OCI-LY7 (cell line): ENCODE results near the gene DDX43. TPM values are rescaled to one million over a fixed set of nuclear protein-coding genes. Genes with fewer than 3 reads are reported as not detected.

Source experiments
- Bru-seq: library from RNA; stranded (reverse); fragments of 400-500 nt; gene quantifications from one replicate; lab custom pipeline; 2021; lab: Mats Ljungman, UMichigan
- BruChase-seq, 2 experiments: library from RNA; stranded (reverse); fragments of 400-500 nt; gene quantifications; one replicate each; lab custom pipeline; 2021; lab: Mats Ljungman, UMichigan
- BruUV-seq: library from RNA; stranded (reverse); fragments of 400-500 nt; replicated peaks from 2 replicates; lab custom pipeline; 2021; lab: Mats Ljungman, UMichigan
- CTCF ChIA-PET: fragments of 300-600 bp; sonication (Branson Sonifier 250); formaldehyde crosslinking; loops from one replicate; lab custom pipeline; 2022; ENCODE audit warnings: antibody characterized with exemption; ENCODE audit not compliant: unreplicated experiment; lab: Charles Lee
- POLR2A ChIA-PET: fragments of 300-600 bp; sonication (Branson Sonifier 250); formaldehyde crosslinking; loops from one replicate; lab custom pipeline; 2022; ENCODE audit warnings: antibody characterized with exemption; lab: Charles Lee
- DNase-seq: peaks from one replicate; pipeline ENCODE4 v3.0.0-alpha.2; 2015; ENCODE audit warnings: low spot score
- H2AFZ ChIP-seq: fragments of 200-600 bp; sonication (generic), shearing (Covaris generic); 2 replicates; pipeline ENCODE4 v1.6.1; 2014; ENCODE audit warnings: mild to moderate bottlenecking, antibody characterized with exemption, low read length, moderate library complexity
- H3K27ac ChIP-seq: fragments of 200-600 bp; sonication (generic); 2 replicates; pipeline ENCODE4 v1.5.1; 2014; ENCODE audit warnings: mixed run types, low read depth, mild to moderate bottlenecking, moderate library complexity, low read length, inconsistent platforms; ENCODE audit not compliant: poor library complexity, severe bottlenecking
- H3K36me3 ChIP-seq: fragments of 200-600 bp; sonication (generic); 2 replicates; pipeline ENCODE4 v1.6.1; 2014; ENCODE audit warnings: mild to moderate bottlenecking, antibody characterized with exemption, low read length, moderate library complexity, mixed read lengths; ENCODE audit not compliant: insufficient read depth
- H3K4me1 ChIP-seq: fragments of 200-600 bp; sonication (generic); 2 replicates; pipeline ENCODE4 v1.5.1; 2014; ENCODE audit warnings: mild to moderate bottlenecking, low read length; ENCODE audit not compliant: insufficient read depth, poor library complexity, severe bottlenecking
- H3K4me2 ChIP-seq: fragments of 200-600 bp; sonication (generic); 2 replicates; pipeline ENCODE4 v1.6.1; 2014; ENCODE audit warnings: mild to moderate bottlenecking, low read length
- H3K4me3 ChIP-seq: fragments of 200-600 bp; sonication (generic); 2 replicates; pipeline ENCODE4 v1.5.1; 2014; ENCODE audit warnings: mild to moderate bottlenecking, low read depth, low read length; ENCODE audit not compliant: poor library complexity, severe bottlenecking
- H3K79me2 ChIP-seq: fragments of 200-600 bp; sonication (generic); 2 replicates; pipeline ENCODE4 v1.6.1; 2016; ENCODE audit warnings: low read depth, mild to moderate bottlenecking, low read length, moderate library complexity, mixed read lengths; ENCODE audit not compliant: insufficient read depth
- H3K9me2 ChIP-seq: fragments of 200-600 bp; sonication (generic); 2 replicates; pipeline ENCODE4 v1.6.1; 2016; ENCODE audit warnings: mild to moderate bottlenecking, low read length, mixed read lengths; ENCODE audit not compliant: insufficient read depth
- H3K9me3 ChIP-seq: fragments of 200-600 bp; sonication (generic); 2 replicates; pipeline ENCODE4 v1.6.1; 2014; ENCODE audit warnings: mild to moderate bottlenecking, mixed run types, low read length, mixed read lengths
- H4K20me1 ChIP-seq: fragments of 200-600 bp; sonication (generic); 2 replicates; pipeline ENCODE4 v1.6.1; 2014; ENCODE audit warnings: mild to moderate bottlenecking, antibody characterized with exemption, low read length, moderate library complexity, mixed read lengths; ENCODE audit not compliant: insufficient read depth
- CTCF ChIP-seq: fragments of 200-600 bp; sonication (generic); conservative IDR thresholded peaks from 2 replicates; pipeline ENCODE4 v1.5.1; 2014; ENCODE audit warnings: mild to moderate bottlenecking, antibody characterized with exemption, low read length, moderate library complexity, mixed read lengths
- EZH2phosphoT487 ChIP-seq: fragments of 200-600 bp; sonication (generic); IDR thresholded peaks from 2 replicates; pipeline ENCODE4 v1.6.1; 2018; ENCODE audit warnings: low read depth, borderline replicate concordance, mild to moderate bottlenecking, mixed run types, antibody characterized with exemption, low read length, moderate library complexity, mixed read lengths
- intact Hi-C: fragments of 100-400 bp; cut with micrococcal nuclease; formaldehyde crosslinking; loops from one replicate; pipeline ENCODE4 v1.10.0; 2022; ENCODE audit not compliant: unreplicated experiment
- long read RNA-seq: library from polyadenylated mRNA; stranded (forward); transcript quantifications from one replicate; pipeline ENCODE4 v2.0.0, GENCODE V29; 2022
- total RNA-seq, 2 experiments: library from RNA; depleted of rRNA in 1 of 2; stranded (reverse); fragments of >200 nt in 1 of 2; shearing (Covaris generic) in 1 of 2; gene quantifications; 2 replicates each; pipeline ENCODE4 v1.2.3, GENCODE V29; 2014 to 2022

Gene DDX43
- not detected in 2 replicates for total RNA-seq (2014; rRNA removed; shearing (Covaris generic))
- not detected in 2 replicates for total RNA-seq (2022)
- not detected for Bru-seq, nascent RNA
- BruChase-seq, experiment 1, labeled RNA remaining after a 6-hour chase, result not detected
- BruChase-seq, experiment 2, labeled RNA remaining after a 2-hour chase, result percentile 6 among the genes with signal in this experiment
- long read RNA-seq, result 0 reads

GRCh38 chr6:73394577-73395354, at the start of gene DDX43:
Gene DDX43 (plus strand): TSS chr6:73394828. CDS start chr6:73394906, 78 bp downstream.
- Histone ChIP-seq H3K27ac (no peak within 1 kb of the TSS), H3K9me3 (no peaks in the 10 kb centered on the region), H3K9me2 (no peaks in the 10 kb centered on the region), H4K20me1 (no peaks in the 10 kb centered on the region), H3K4me2 (no peak within 1 kb of the TSS), H3K4me3 (no peak within 1 kb of the TSS), H2AFZ (no peak within 1 kb of the TSS), H3K4me1 (no peaks in the 10 kb centered on the region), H3K79me2 (no peaks in the 10 kb centered on the region), H3K36me3 (no peaks in the 10 kb centered on the region)
- intact Hi-C loops, result no loop called here
- DNase-seq, result no peak
- TF ChIP-seq EZH2phosphoT487, result no peak
- no peak for TF ChIP-seq CTCF
- ChIA-PET CTCF (interaction anchor here (0.5 kb wide), 1 partner anchor 18 kb away, joined by 3 read pairs; no protein-coding TSS in a partner anchor), POLR2A (interaction anchor here (0.6 to 0.7 kb wide), 2 partner anchors 14 to 661 kb away, joined by 3 to 4 read pairs; no protein-coding TSS in a partner anchor)
- BruUV-seq, result no TSS peak

DNA sequence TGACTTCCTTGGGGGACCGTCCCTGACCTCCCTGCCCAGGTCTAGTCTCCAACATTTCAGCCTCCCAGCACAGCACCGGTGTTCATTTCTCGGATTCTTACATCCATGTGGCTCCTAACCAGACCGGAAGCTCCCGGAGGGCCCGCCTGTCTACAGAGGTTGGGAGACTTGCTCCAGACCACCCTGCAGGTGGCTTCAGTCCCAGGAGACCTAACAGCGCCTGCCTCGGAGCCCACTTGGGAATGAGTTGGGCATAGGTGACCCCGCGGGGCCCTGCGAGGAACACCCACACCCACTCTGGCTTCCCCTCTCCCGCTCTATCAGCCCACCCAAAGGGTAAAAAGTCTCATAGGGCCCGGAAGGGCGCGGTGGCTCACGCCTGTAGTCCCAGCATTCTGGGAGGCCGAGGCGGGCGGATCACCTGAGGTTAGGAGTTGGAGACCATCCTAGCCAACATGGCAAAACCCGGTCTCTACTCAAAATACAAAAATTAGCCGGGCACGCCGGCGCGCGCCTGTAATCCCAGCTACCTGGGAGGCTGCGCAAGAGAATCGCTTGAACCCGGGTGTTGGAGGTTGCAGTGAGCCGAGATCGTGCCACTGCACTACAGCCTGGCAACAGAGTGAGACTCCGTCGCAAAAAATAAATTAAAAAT, 46.0 kb upstream of the DDX43 start:
- ChIA-PET POLR2A (no interaction called here), CTCF (no interaction called here)
- no peak for DNase-seq
- no peak overlapping the region for H3K4me3 ChIP-seq
- H3K36me3 ChIP-seq, result no peaks in the 10 kb centered on the region
- no peak overlapping the region for H2AFZ ChIP-seq
- no peaks in the 10 kb centered on the region for H3K79me2 ChIP-seq
- no peaks in the 10 kb centered on the region for H3K9me2 ChIP-seq
- H3K9me3 ChIP-seq, result no peaks in the 10 kb centered on the region
- H3K4me2 ChIP-seq, result no peak overlapping the region
- intact Hi-C loops, result no loop called here
- no peak overlapping the region for H3K27ac ChIP-seq
- BruUV-seq, result no TSS peak
- H3K4me1 ChIP-seq, result no peaks in the 10 kb centered on the region
- no peak for TF ChIP-seq CTCF
- TF ChIP-seq EZH2phosphoT487, result no peak
- H4K20me1 ChIP-seq, result no peaks in the 10 kb centered on the region
